Thyroid gland (tissue), 4 donors: ENCODE data around the gene VPS45. TPM values are rescaled to one million over a fixed set of nuclear protein-coding genes. Genes with fewer than 3 reads are reported as not detected.
A peak's percentile ranks its signal among the peaks of the same experiment; 100 is the strongest.

Experiments
- DNase-seq, 2 donors: peaks; one replicate each; pipeline ENCODE4 v3.0.0-alpha.2; 2019
- H3K27ac ChIP-seq, 3 donors: fragments of 200-600 bp; sonication (generic); 1 replicate in 2 of 3; 2 replicates in 1 of 3; pipeline ENCODE4 v1.5.1; 2016 to 2019; ENCODE audit warnings: mild to moderate bottlenecking in 1 of 3, moderate library complexity in 1 of 3
- H3K27me3 ChIP-seq: fragments of 200-600 bp; sonication (generic); one replicate; pipeline ENCODE4 v1.5.1; 2019
- H3K36me3 ChIP-seq, 2 donors: fragments of 200-600 bp; sonication (generic); one replicate each; pipeline ENCODE4 v1.5.1; 2016 to 2019
- H3K4me1 ChIP-seq, 2 donors: fragments of 200-600 bp; sonication (generic); one replicate each; pipeline ENCODE4 v1.5.1; 2017 to 2019
- H3K4me3 ChIP-seq, 3 donors: fragments of 200-600 bp; sonication (generic); replicated peaks in 1 of 3; 1 replicate in 2 of 3; 2 replicates in 1 of 3; pipeline ENCODE4 v1.5.1; 2016; ENCODE audit warnings: mild to moderate bottlenecking in 1 of 3
- H3K9me3 ChIP-seq: fragments of 200-600 bp; sonication (generic); one replicate; pipeline ENCODE4 v1.5.1; 2017
- POLR2A ChIP-seq, 2 donors: fragments of 450-650 bp; IDR thresholded peaks; one replicate each; pipeline ENCODE4 v1.6.1; 2017; ENCODE audit warnings: antibody characterized with exemption in 2 of 2, mild to moderate bottlenecking in 2 of 2, moderate library complexity in 1 of 2
- WGBS, 2 donors: methylation state at CpG; one replicate each; pipeline ENCODE4 v1.1.5; 2017; 5-methylcytosine and 5-hydroxymethylcytosine counted together
- intact Hi-C: fragments of 100-400 bp; cut with DNase I; formaldehyde crosslinking; loops from one replicate; pipeline ENCODE4 v1.15.1; 2023
- total RNA-seq, 4 donors: library from RNA; depleted of rRNA; stranded (reverse); fragments of >200 nt; gene quantifications; one replicate each; pipeline ENCODE4 v1.2.3, GENCODE V29; 2016
- TF ChIP-seq, protein P1 (sequence below), 6 experiments: fragments of 200-600 bp in 3 of 6; fragments of 450-650 bp in 3 of 6; sonication (generic) in 3 of 6; IDR thresholded peaks; one replicate each; pipeline ENCODE4 v1.5.1; 2016 to 2019; ENCODE audit warnings: antibody characterized with exemption in 6 of 6, mild to moderate bottlenecking in 2 of 6, inconsistent platforms in 1 of 6, moderate library complexity in 1 of 6

VPS45 gene
- total RNA-seq, 4 donors from 2014 or later: 50.3 to 64.3 (median 57.1) TPM

DNA sequence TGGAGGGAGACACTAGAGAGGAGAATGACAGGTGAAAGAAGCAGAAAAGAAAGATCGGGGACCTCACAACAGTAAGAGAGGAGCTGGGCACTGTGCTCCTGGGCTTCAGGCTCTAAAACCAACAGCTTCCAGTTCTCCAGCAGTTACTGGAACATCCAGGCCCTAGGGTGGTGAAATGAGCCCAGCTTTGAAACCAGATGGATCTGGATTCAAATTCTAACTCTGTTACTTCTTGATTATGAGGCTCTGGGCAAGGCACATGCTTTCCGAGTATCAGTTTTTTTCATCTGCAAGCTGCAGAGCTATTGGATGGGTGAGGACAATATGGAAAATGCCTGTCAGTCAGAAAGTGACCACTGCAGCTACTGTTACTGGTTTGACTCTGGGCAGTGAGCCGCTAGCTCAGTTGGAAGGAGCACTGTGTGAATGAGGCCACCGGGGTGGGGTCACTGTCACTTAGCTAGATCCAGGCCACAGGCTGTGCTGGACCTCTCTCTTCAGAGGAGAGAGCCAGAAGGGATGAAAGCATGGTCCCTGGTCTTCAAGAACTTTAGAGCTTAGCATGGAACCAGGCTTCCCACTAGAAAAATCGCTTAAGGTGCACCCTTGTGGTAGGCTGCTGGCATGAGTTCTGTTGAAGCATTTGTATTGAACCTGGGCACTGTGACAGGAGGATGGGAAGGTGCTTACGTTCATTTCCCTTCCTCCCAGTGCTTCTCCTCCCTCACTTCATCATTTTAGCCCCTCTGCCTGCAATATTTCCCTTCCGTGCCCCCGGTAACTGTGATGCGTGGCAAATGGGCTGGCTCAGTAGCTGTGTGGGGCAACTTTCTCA, 94.4 kb downstream of the VPS45 start:
- TF ChIP-seq, protein P1, sequence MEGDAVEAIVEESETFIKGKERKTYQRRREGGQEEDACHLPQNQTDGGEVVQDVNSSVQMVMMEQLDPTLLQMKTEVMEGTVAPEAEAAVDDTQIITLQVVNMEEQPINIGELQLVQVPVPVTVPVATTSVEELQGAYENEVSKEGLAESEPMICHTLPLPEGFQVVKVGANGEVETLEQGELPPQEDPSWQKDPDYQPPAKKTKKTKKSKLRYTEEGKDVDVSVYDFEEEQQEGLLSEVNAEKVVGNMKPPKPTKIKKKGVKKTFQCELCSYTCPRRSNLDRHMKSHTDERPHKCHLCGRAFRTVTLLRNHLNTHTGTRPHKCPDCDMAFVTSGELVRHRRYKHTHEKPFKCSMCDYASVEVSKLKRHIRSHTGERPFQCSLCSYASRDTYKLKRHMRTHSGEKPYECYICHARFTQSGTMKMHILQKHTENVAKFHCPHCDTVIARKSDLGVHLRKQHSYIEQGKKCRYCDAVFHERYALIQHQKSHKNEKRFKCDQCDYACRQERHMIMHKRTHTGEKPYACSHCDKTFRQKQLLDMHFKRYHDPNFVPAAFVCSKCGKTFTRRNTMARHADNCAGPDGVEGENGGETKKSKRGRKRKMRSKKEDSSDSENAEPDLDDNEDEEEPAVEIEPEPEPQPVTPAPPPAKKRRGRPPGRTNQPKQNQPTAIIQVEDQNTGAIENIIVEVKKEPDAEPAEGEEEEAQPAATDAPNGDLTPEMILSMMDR (IDR thresholded peaks at IDR 0.05): no peak
- TF ChIP-seq POLR2A (IDR thresholded peaks at IDR 0.05): no peak
- DNase-seq: no peak
- Histone ChIP-seq H3K36me3 (peaks cover 0 to 16% of the 10 kb centered on the region in 2 donors), H3K27ac (peak overlapping the region; percentile 81 to 96 (median 87)), H3K4me3 (no peak overlapping the region), H3K27me3 (no peaks in the 10 kb centered on the region), H3K9me3 (no peaks in the 10 kb centered on the region), H3K4me1 (peaks cover 5 to 17% of the 10 kb centered on the region in 2 donors)
- intact Hi-C loops: no loop called here
- WGBS, 2 donors: 72 to 81% methylated on average over 9 of the region's 9 CpGs

DNA sequence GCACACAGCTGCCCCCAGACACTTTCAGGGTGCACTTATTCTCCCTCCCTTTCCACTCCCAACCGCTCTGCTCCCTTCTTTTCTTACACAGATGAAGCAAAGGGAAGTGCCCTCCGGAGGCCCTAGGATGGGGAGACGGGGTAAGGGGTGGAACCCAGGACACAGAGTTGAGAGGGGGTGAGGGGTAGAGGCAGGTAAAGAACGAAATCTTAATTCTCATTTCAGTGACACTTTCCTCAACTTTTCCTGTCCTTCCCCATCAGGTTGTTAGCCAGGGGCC, 94.9 kb downstream of the VPS45 start:
- H3K4me3 ChIP-seq: no peak overlapping the region
- TF ChIP-seq, protein P1 (IDR thresholded peaks at IDR 0.05): no peak
- TF ChIP-seq POLR2A (IDR thresholded peaks at IDR 0.05): no peak
- H3K9me3 ChIP-seq: no peaks in the 10 kb centered on the region
- peaks cover 5 to 17% of the 10 kb centered on the region in 2 donors for H3K4me1 ChIP-seq
- WGBS, 2 donors: 47 to 52% methylated on average over 4 of the region's 4 CpGs
- intact Hi-C loops: no loop called here
- no peaks in the 10 kb centered on the region for H3K27me3 ChIP-seq
- H3K36me3 ChIP-seq: peaks cover 0 to 10% of the 10 kb centered on the region in 2 donors
- H3K27ac ChIP-seq: peak overlapping the region; percentile 81 to 96 (median 87)
- no peak for DNase-seq

DNA sequence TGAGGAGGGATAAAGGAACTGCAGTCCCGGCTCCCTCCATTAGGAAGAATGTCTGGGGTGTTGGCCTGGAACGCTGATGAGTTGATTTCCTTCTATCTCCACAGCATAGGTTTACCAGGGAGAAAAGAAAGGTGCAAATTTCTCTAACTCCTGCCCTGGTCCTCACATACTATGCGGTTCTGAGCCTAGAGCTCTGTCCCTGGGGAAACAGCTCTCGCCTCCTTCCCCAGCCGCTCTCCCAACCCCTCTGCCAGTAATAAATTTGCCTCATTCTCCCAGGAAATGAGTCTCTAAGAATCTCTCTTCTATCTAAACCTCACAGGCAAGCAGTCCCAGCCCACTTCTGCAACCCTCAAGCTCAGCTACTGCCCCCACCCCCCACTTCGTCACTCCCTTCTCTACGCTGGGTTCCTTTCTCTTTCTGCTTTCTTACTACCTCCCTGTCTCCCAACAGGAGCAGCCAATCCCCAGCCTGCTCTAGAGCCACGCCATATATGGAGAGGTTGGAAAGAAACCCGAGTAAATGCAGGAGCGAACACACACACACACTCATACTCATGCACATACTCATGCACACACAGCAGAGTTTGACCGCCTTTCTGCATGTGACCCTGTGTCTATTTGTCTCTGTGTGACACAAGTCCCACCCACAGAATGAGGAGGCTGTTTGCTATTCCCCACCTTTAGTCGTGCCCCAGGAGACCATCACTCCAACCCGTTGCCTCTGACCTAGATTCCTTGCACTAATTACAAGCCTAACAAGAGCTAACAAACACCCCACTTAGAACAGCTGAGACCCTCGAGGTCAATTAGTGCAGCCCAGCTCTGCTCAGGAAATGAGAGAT, 95.5 kb downstream of the VPS45 start:
- WGBS, 2 donors: 15 to 16% methylated on average over 14 of the region's 14 CpGs
- Histone ChIP-seq H3K27ac (peak overlapping the region; percentile 81 to 96 (median 87)), H3K4me1 (peaks cover 5 to 17% of the 10 kb centered on the region in 2 donors), H3K9me3 (no peaks in the 10 kb centered on the region), H3K27me3 (no peaks in the 10 kb centered on the region), H3K4me3 (no peak overlapping the region), H3K36me3 (peaks cover 0 to 10% of the 10 kb centered on the region in 2 donors)
- intact Hi-C loops: no loop called here
- TF ChIP-seq POLR2A (IDR thresholded peaks at IDR 0.05): peak in 1 of 2 donors; percentile 93
- TF ChIP-seq, protein P1 (IDR thresholded peaks at IDR 0.05): peak in 1 of 6 experiments; percentile 26
- peak; percentile 90 to 91 for DNase-seq

DNA sequence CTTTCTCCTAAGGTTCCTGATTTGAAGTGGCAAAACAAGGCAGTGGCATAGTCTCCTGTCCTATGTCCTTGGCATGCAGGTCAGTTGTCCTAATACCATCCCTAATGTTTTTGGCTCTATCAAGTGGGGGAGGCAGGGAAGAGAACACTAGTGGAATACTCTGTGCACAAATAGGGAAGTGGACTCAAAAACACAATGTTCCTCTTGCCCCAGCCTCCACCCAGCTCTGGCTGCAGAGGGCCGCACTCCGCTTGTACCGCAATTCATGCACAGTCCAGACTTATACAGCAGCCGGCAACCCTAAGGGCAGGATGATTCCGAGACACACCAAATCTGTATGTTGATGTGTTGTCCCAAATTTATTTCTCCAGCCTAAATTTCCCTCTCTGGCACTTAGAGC, 96.6 kb downstream of the VPS45 start:
- TF ChIP-seq, protein P1 (IDR thresholded peaks at IDR 0.05): no peak
- TF ChIP-seq POLR2A (IDR thresholded peaks at IDR 0.05): no peak
- Histone ChIP-seq H3K27me3 (no peaks in the 10 kb centered on the region), H3K36me3 (peaks cover 0 to 3% of the 10 kb centered on the region in 2 donors), H3K9me3 (no peaks in the 10 kb centered on the region), H3K4me3 (no peak overlapping the region), H3K4me1 (peaks cover 5 to 17% of the 10 kb centered on the region in 2 donors), H3K27ac (peak overlapping the region; percentile 71 to 96 (median 81))
- no peak for DNase-seq
- intact Hi-C loops: no loop called here
- WGBS, 2 donors: 93 to 94% methylated on average over 5 of the region's 5 CpGs
